Duodenal mucosa (tissue), 2 donors: ENCODE results near the gene TTC36.

Source experiments
- H3K27ac ChIP-seq: one replicate; pipeline ENCODE4 v1.7.0; 2013; ENCODE audit warnings: low read depth, low read length
- H3K27me3 ChIP-seq, 2 donors: one replicate each; pipeline ENCODE4 v1.7.0; 2013; ENCODE audit warnings: low read length in 2 of 2, control low read depth in 1 of 2; ENCODE audit not compliant: insufficient read depth in 2 of 2, control insufficient read depth in 1 of 2
- H3K36me3 ChIP-seq, 2 donors: one replicate each; pipeline ENCODE4 v1.7.0; 2013; ENCODE audit warnings: low read length in 2 of 2, control low read depth in 1 of 2; ENCODE audit not compliant: insufficient read depth in 2 of 2, control insufficient read depth in 1 of 2
- H3K4me1 ChIP-seq, 2 donors: one replicate each; pipeline ENCODE4 v1.7.0; 2013; ENCODE audit warnings: low read length in 2 of 2, control low read depth in 1 of 2; ENCODE audit not compliant: insufficient read depth in 2 of 2, control insufficient read depth in 1 of 2
- H3K4me3 ChIP-seq, 2 donors: one replicate each; pipeline ENCODE4 v1.7.0; 2013; ENCODE audit warnings: low read length in 2 of 2, low read depth in 1 of 2
- H3K9ac ChIP-seq, 2 donors: one replicate each; pipeline ENCODE4 v1.7.0; 2013; ENCODE audit warnings: low read length in 2 of 2, low read depth in 1 of 2
- H3K9me3 ChIP-seq, 2 donors: one replicate each; pipeline ENCODE4 v1.7.0; 2013; ENCODE audit warnings: low read length in 2 of 2, control low read depth in 1 of 2; ENCODE audit not compliant: control insufficient read depth in 1 of 2

Gene TTC36

GRCh38 chr11:118530683-118531596 lies 3.7 kb downstream of the TTC36 start, which contains the start of gene TMEM25:
TSS of gene TMEM25 (plus strand) at chr11:118531192. CDS start at chr11:118531802, 610 bp downstream.
- Histone ChIP-seq H3K9me3 (no peaks in the 10 kb centered on the region), H3K27me3 (no peaks in the 10 kb centered on the region), H3K4me1 (peaks cover 65 to 78% of the 10 kb centered on the region in 2 donors), H3K9ac (peak within 1 kb of the TSS; percentile 79 to 91), H3K27ac (peak within 1 kb of the TSS; percentile 84), H3K36me3 (peaks cover 10 to 13% of the 10 kb centered on the region in 2 donors), H3K4me3 (peak within 1 kb of the TSS; percentile 92 to 97)

- peaks cover 10 to 13% of the 10 kb centered on the region in 2 donors for H3K36me3 ChIP-seq
- no peaks in the 10 kb centered on the region for H3K9me3 ChIP-seq
- no peaks in the 10 kb centered on the region for H3K27me3 ChIP-seq
- H3K4me1 ChIP-seq, result peaks cover 62 to 75% of the 10 kb centered on the region in 2 donors
- peak overlapping the region; percentile 79 to 91 for H3K9ac ChIP-seq
- peak overlapping the region; percentile 84 for H3K27ac ChIP-seq
- peak overlapping the region; percentile 92 to 97 for H3K4me3 ChIP-seq
Measured at GRCh38 chr11:118531597-118532084, 4.4 kb downstream of the TTC36 start.

- Histone ChIP-seq H3K4me1 (peaks cover 58 to 71% of the 10 kb centered on the region in 2 donors), H3K9ac (peak overlapping the region; percentile 79 to 91), H3K27me3 (no peaks in the 10 kb centered on the region), H3K9me3 (no peaks in the 10 kb centered on the region), H3K36me3 (peaks cover 10 to 13% of the 10 kb centered on the region in 2 donors), H3K4me3 (peak overlapping the region; percentile 92 to 97), H3K27ac (peak overlapping the region; percentile 84)
Measured at GRCh38 chr11:118532091-118532490, 4.8 kb downstream of the TTC36 start.

GRCh38 chr11:118532852-118533768 lies 5.8 kb downstream of the TTC36 start:
- peaks cover 47 to 62% of the 10 kb centered on the region in 2 donors for H3K4me1 ChIP-seq
- H3K4me3 ChIP-seq, result peak overlapping the region; percentile 44 to 97
- peak overlapping the region; percentile 82 for H3K27ac ChIP-seq
- no peaks in the 10 kb centered on the region for H3K9me3 ChIP-seq
- no peaks in the 10 kb centered on the region for H3K27me3 ChIP-seq
- H3K9ac ChIP-seq, result peak overlapping the region; percentile 79 to 91
- peaks cover 7 to 13% of the 10 kb centered on the region in 2 donors for H3K36me3 ChIP-seq

- Histone ChIP-seq H3K36me3 (peaks cover 7 to 13% of the 10 kb centered on the region in 2 donors), H3K9ac (peak overlapping the region; percentile 73 to 91), H3K27ac (peak overlapping the region; percentile 84), H3K4me1 (peaks cover 38 to 52% of the 10 kb centered on the region in 2 donors), H3K9me3 (no peaks in the 10 kb centered on the region), H3K27me3 (no peaks in the 10 kb centered on the region), H3K4me3 (peak overlapping the region; percentile 50 to 97)
Measured at GRCh38 chr11:118533769-118534729, 6.8 kb downstream of the TTC36 start.

- H3K9me3 ChIP-seq, result no peaks in the 10 kb centered on the region
- peak overlapping the region in 1 of 2 donors; percentile 65 for H3K4me3 ChIP-seq
- no peaks in the 10 kb centered on the region for H3K27me3 ChIP-seq
- H3K4me1 ChIP-seq, result peaks cover 26 to 40% of the 10 kb centered on the region in 2 donors
- H3K27ac ChIP-seq, result no peak overlapping the region
- peak overlapping the region in 1 of 2 donors; percentile 63 for H3K9ac ChIP-seq
- peaks cover 7 to 13% of the 10 kb centered on the region in 2 donors for H3K36me3 ChIP-seq
Measured at GRCh38 chr11:118535261-118535660, 8.0 kb downstream of the TTC36 start.

- Histone ChIP-seq H3K4me3 (no peak overlapping the region), H3K36me3 (peaks cover 7 to 16% of the 10 kb centered on the region in 2 donors), H3K27me3 (no peaks in the 10 kb centered on the region), H3K4me1 (peaks cover 25 to 34% of the 10 kb centered on the region in 2 donors), H3K9me3 (no peaks in the 10 kb centered on the region), H3K9ac (no peak overlapping the region), H3K27ac (no peak overlapping the region)
Measured at GRCh38 chr11:118536726-118537125, 9.5 kb downstream of the TTC36 start.

GRCh38 chr11:118537409-118537980 lies 10.2 kb downstream of the TTC36 start:
- Histone ChIP-seq H3K36me3 (peaks cover 7 to 21% of the 10 kb centered on the region in 2 donors), H3K4me3 (no peak overlapping the region), H3K27ac (no peak overlapping the region), H3K4me1 (peaks cover 25 to 26% of the 10 kb centered on the region in 2 donors), H3K9ac (no peak overlapping the region), H3K9me3 (no peaks in the 10 kb centered on the region), H3K27me3 (no peaks in the 10 kb centered on the region)
